Sigmoid colon (tissue), 3 donors: ENCODE results near the gene WDR37.

Experiments
- POLR2A ChIP-seq, 2 donors: fragments of 450-650 bp; IDR thresholded peaks; one replicate each; pipeline ENCODE4 v1.6.1; 2016; ENCODE audit warnings: antibody characterized with exemption in 2 of 2, mild to moderate bottlenecking in 2 of 2, moderate library complexity in 2 of 2
- TF ChIP-seq, protein P1 (sequence below), 4 experiments: fragments of 450-650 bp in 3 of 4; fragments of 200-600 bp in 1 of 4; IDR thresholded peaks; one replicate each; pipeline ENCODE4 v1.5.1; 2016 to 2019; ENCODE audit warnings: antibody characterized with exemption in 4 of 4, mild to moderate bottlenecking in 3 of 4, moderate library complexity in 2 of 4

DNA sequence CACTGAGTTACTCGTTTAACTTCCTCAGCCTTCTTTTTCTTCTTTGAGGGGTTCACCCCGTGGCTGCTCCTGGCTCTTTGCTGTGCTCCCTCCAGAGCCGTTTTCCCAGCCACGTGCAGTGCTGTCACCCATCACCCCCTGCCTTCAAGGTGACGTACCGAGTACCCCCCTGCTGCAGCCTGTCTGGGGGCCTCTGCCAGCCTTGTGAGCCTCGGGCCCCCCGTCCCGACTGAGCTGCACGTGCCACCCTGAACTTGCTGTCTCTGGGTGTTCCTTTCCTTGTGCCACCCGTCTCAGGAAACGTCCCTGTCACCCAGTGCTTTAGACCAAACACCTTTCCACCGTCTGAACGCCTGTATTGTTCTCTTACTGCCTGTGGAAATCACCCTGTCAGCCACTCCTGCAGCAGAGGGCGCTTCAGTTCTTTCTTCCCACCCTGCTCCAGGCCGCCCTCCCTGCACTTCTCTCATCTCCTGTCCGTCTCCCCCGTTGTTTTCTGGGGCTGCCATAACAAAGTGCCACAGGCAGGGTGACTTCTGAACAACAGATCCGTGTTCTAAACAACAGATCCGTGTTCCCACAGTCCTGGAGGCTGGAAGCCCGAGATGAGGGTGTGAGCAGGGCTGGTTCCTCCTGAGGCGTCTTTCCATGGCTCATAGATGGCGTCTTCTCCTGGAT, 44.6 kb downstream of the WDR37 start:
- TF ChIP-seq, protein P1, sequence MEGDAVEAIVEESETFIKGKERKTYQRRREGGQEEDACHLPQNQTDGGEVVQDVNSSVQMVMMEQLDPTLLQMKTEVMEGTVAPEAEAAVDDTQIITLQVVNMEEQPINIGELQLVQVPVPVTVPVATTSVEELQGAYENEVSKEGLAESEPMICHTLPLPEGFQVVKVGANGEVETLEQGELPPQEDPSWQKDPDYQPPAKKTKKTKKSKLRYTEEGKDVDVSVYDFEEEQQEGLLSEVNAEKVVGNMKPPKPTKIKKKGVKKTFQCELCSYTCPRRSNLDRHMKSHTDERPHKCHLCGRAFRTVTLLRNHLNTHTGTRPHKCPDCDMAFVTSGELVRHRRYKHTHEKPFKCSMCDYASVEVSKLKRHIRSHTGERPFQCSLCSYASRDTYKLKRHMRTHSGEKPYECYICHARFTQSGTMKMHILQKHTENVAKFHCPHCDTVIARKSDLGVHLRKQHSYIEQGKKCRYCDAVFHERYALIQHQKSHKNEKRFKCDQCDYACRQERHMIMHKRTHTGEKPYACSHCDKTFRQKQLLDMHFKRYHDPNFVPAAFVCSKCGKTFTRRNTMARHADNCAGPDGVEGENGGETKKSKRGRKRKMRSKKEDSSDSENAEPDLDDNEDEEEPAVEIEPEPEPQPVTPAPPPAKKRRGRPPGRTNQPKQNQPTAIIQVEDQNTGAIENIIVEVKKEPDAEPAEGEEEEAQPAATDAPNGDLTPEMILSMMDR (IDR thresholded peaks at IDR 0.05) = no peak
- no peak for TF ChIP-seq POLR2A (IDR thresholded peaks at IDR 0.05)
